CMK (cell line): Measurements from ENCODE around the gene VSTM5.

Experiments
- DNase-seq: peaks from one replicate; pipeline ENCODE4 v3.0.0-alpha.2; 2010; ENCODE audit warnings: low read depth

VSTM5 gene

GRCh38 chr11:93842461-93842860 lies 8.0 kb downstream of the VSTM5 start:
- no peak for DNase-seq

GRCh38 chr11:93842034-93842433 lies 8.4 kb downstream of the VSTM5 start:
- no peak for DNase-seq

GRCh38 chr11:93841446-93841845 lies 9.0 kb downstream of the VSTM5 start:
- no peak for DNase-seq

- DNase-seq: no peak
These were observed 9.4 kb downstream of the VSTM5 start for GRCh38 chr11:93840981-93841380.

- no peak for DNase-seq
These were observed 10.2 kb downstream of the VSTM5 start for GRCh38 chr11:93840180-93840579.

- no peak for DNase-seq
These were observed 11.5 kb downstream of the VSTM5 start for GRCh38 chr11:93838967-93839366.

- DNase-seq: no peak
These were observed 17.6 kb downstream of the VSTM5 start for GRCh38 chr11:93832780-93833179.

GRCh38 chr11:93831343-93832127 lies 18.9 kb downstream of the VSTM5 start:
- no peak for DNase-seq

- DNase-seq: no peak
These were observed 20.8 kb downstream of the VSTM5 start for GRCh38 chr11:93829598-93829997.

GRCh38 chr11:93827363-93827762 lies 23.1 kb downstream of the VSTM5 start:
- DNase-seq: no peak

- DNase-seq: no peak
These were observed 27.2 kb downstream of the VSTM5 start for GRCh38 chr11:93823210-93823609.

- no peak for DNase-seq
These were observed 28.1 kb downstream of the VSTM5 start for GRCh38 chr11:93822359-93822758.

- no peak for DNase-seq
These were observed 28.8 kb downstream of the VSTM5 start for GRCh38 chr11:93821617-93822016.

- DNase-seq: no peak
These were observed 29.6 kb downstream of the VSTM5 start for GRCh38 chr11:93820847-93821246.

- no peak for DNase-seq
These were observed 30.3 kb downstream of the VSTM5 start for GRCh38 chr11:93819966-93820695.

GRCh38 chr11:93817426-93818348 lies 32.7 kb downstream of the VSTM5 start:
- no peak for DNase-seq

- DNase-seq: no peak
These were observed 35.3 kb downstream of the VSTM5 start for GRCh38 chr11:93814966-93815633.

- DNase-seq: no peak
These were observed 36.4 kb downstream of the VSTM5 start for GRCh38 chr11:93813974-93814373.

- no peak for DNase-seq
These were observed 42.4 kb downstream of the VSTM5 start for GRCh38 chr11:93807980-93808379.

- DNase-seq: no peak
These were observed 45.5 kb downstream of the VSTM5 start for GRCh38 chr11:93804879-93805278.

- no peak for DNase-seq
These were observed 49.1 kb downstream of the VSTM5 start for GRCh38 chr11:93801366-93801765.
